DOHH2 (cell line): ENCODE data around the gene PTPRN2.

ENCODE experiments used
- EZH2phosphoT487 ChIP-seq: fragments of 200-600 bp; sonication (generic); IDR thresholded peaks from 2 replicates; pipeline ENCODE4 v1.6.1; 2017; ENCODE audit warnings: borderline replicate concordance, mild to moderate bottlenecking, antibody characterized with exemption, low read length, moderate library complexity, mixed read lengths
- TF ChIP-seq, protein P1 (sequence below): fragments of 200-600 bp; sonication (generic); IDR thresholded peaks from one replicate; pipeline ENCODE4 v1.5.1; 2014; ENCODE audit warnings: antibody characterized with exemption, mild to moderate bottlenecking, low read depth, low read length; ENCODE audit not compliant: poor library complexity, severe bottlenecking

DNA sequence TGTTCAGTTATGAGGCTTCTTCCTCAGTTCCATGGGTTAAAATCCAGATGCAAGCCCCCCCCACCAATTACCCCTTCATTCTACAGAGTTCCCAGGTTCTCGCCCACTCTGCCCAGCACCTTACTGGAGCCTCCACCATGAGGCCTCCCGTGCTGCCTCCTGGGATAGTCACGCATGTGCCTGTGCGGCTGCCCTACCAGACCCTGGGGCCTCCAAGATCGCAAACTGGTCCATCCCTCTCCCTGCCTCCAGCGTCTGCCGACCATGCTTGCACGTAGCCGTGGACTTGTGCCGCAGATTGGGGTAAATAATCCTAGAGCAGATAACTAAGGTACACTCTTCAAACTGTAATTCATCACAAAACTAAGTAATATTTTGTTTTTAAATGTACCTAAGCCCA, 611.2 kb downstream of the PTPRN2 start:
- TF ChIP-seq, protein P1, sequence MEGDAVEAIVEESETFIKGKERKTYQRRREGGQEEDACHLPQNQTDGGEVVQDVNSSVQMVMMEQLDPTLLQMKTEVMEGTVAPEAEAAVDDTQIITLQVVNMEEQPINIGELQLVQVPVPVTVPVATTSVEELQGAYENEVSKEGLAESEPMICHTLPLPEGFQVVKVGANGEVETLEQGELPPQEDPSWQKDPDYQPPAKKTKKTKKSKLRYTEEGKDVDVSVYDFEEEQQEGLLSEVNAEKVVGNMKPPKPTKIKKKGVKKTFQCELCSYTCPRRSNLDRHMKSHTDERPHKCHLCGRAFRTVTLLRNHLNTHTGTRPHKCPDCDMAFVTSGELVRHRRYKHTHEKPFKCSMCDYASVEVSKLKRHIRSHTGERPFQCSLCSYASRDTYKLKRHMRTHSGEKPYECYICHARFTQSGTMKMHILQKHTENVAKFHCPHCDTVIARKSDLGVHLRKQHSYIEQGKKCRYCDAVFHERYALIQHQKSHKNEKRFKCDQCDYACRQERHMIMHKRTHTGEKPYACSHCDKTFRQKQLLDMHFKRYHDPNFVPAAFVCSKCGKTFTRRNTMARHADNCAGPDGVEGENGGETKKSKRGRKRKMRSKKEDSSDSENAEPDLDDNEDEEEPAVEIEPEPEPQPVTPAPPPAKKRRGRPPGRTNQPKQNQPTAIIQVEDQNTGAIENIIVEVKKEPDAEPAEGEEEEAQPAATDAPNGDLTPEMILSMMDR = no peak
- no peak for TF ChIP-seq EZH2phosphoT487
